Left ventricle myocardium inferior (tissue), 1 donor: ENCODE results near the gene CDC42. TPM values are rescaled to one million over a fixed set of nuclear protein-coding genes. Genes with fewer than 3 reads are reported as not detected.
A peak's percentile ranks its signal among the peaks of the same experiment; 100 is the strongest.

ENCODE experiments used
- DNase-seq: peaks from one replicate; pipeline ENCODE4 v3.0.0-alpha.2; 2020
- H3K27ac ChIP-seq: fragments of 200-600 bp; replicated peaks from 2 replicates; pipeline ENCODE4 v1.8.0; 2021
- H3K27me3 ChIP-seq: fragments of 200-600 bp; 2 replicates; pipeline ENCODE4 v1.8.0; 2021; ENCODE audit warnings: low read depth
- H3K36me3 ChIP-seq: fragments of 200-600 bp; 2 replicates; pipeline ENCODE4 v1.8.0; 2021
- H3K4me1 ChIP-seq: fragments of 200-600 bp; 2 replicates; pipeline ENCODE4 v1.8.0; 2021
- H3K4me3 ChIP-seq: fragments of 200-600 bp; 2 replicates; pipeline ENCODE4 v1.8.0; 2021; ENCODE audit warnings: mild to moderate bottlenecking, moderate library complexity
- H3K9me3 ChIP-seq: fragments of 200-600 bp; replicated peaks from 2 replicates; pipeline ENCODE4 v1.8.0; 2021
- intact Hi-C: fragments of 100-400 bp; cut with micrococcal nuclease; formaldehyde crosslinking; loops from one replicate; pipeline ENCODE4 v1.11.0; 2022
- total RNA-seq: library from RNA; stranded (reverse); fragmentation: NEBNext Ultra II Directional; extraction: Animal tissue kit (Norgen Biotek cat#: 25700); gene quantifications from one replicate; pipeline ENCODE4 v1.2.1, GENCODE V29; 2021
- TF ChIP-seq, protein P1 (sequence below): fragments of 200-600 bp; IDR thresholded peaks from 2 replicates; pipeline ENCODE4 v1.8.0; 2021; ENCODE audit warnings: antibody characterized with exemption, mild to moderate bottlenecking, borderline replicate concordance
- donor health status: DM: no; HTN: yes; CAD: no; lungs with severe emphysema.

CDC42 gene
- total RNA-seq, 1 donor from 2014 or later, result 126 TPM

DNA sequence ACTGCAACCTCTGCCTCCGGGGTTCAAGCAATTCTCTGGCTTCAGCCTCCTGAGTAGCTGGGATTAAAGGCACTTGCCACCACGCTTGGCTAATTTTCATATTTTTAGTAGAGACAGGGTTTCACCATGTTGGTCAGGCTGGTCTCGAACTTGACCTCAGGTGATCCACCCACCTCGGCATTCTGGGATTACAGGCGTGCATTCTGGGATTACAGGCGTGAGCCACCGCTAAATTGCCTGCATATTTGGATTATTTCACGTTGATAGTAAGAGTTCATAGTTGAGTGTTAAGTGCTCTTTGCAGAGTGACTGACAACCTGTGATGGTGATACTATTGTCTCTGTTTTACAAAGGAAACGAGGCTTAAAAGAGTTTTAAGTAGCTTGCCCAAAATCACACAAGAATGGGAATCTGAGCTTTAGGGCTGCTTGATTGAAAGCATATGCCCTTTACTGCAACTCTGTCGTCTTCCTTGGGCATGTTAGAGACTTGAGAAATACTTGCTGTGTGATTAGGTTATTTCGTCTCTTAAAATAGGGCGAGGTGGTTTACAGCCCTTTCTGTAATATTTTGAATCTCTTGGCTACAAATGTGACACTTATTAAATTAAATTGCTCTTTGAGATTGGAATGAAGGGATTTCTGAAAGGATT lies 12.4 kb downstream of the CDC42 start:
- Histone ChIP-seq H3K4me1 (peaks cover 98% of the 10 kb centered on the region), H3K4me3 (no peak overlapping the region), H3K27me3 (no peaks in the 10 kb centered on the region), H3K36me3 (peaks cover 4% of the 10 kb centered on the region), H3K9me3 (no peaks in the 10 kb centered on the region), H3K27ac (no peak overlapping the region)
- intact Hi-C loops, result no loop called here
- no peak for DNase-seq
- TF ChIP-seq, protein P1, sequence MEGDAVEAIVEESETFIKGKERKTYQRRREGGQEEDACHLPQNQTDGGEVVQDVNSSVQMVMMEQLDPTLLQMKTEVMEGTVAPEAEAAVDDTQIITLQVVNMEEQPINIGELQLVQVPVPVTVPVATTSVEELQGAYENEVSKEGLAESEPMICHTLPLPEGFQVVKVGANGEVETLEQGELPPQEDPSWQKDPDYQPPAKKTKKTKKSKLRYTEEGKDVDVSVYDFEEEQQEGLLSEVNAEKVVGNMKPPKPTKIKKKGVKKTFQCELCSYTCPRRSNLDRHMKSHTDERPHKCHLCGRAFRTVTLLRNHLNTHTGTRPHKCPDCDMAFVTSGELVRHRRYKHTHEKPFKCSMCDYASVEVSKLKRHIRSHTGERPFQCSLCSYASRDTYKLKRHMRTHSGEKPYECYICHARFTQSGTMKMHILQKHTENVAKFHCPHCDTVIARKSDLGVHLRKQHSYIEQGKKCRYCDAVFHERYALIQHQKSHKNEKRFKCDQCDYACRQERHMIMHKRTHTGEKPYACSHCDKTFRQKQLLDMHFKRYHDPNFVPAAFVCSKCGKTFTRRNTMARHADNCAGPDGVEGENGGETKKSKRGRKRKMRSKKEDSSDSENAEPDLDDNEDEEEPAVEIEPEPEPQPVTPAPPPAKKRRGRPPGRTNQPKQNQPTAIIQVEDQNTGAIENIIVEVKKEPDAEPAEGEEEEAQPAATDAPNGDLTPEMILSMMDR, result no peak

GRCh38 chr1:22071511-22071910 lies 19.0 kb downstream of the CDC42 start:
- no peaks in the 10 kb centered on the region for H3K36me3 ChIP-seq
- no peaks in the 10 kb centered on the region for H3K9me3 ChIP-seq
- no peaks in the 10 kb centered on the region for H3K27me3 ChIP-seq
- peaks cover 95% of the 10 kb centered on the region for H3K4me1 ChIP-seq
- no peak overlapping the region for H3K4me3 ChIP-seq
- no peak for DNase-seq
- intact Hi-C loops, result no loop called here
- TF ChIP-seq, protein P1, result no peak
- H3K27ac ChIP-seq, result no peak overlapping the region

- Histone ChIP-seq H3K4me1 (peaks cover 96% of the 10 kb centered on the region), H3K4me3 (no peak overlapping the region), H3K36me3 (peaks cover 16% of the 10 kb centered on the region), H3K27me3 (no peaks in the 10 kb centered on the region), H3K9me3 (no peaks in the 10 kb centered on the region), H3K27ac (no peak overlapping the region)
- TF ChIP-seq, protein P1, result no peak
- DNase-seq, result no peak
- intact Hi-C loops, result no loop called here
These were observed 22.3 kb downstream of the CDC42 start for GRCh38 chr1:22074803-22075202.

- peaks cover 23% of the 10 kb centered on the region for H3K36me3 ChIP-seq
- H3K4me3 ChIP-seq, result no peak overlapping the region
- H3K27me3 ChIP-seq, result no peaks in the 10 kb centered on the region
- H3K9me3 ChIP-seq, result no peaks in the 10 kb centered on the region
- intact Hi-C loops, result no loop called here
- H3K4me1 ChIP-seq, result peaks cover 97% of the 10 kb centered on the region
- no peak overlapping the region for H3K27ac ChIP-seq
- no peak for DNase-seq
- TF ChIP-seq, protein P1, result no peak
These were observed 23.2 kb downstream of the CDC42 start for GRCh38 chr1:22075718-22076117.

GRCh38 chr1:22076346-22076745 lies 23.8 kb downstream of the CDC42 start:
- no peak for DNase-seq
- no peaks in the 10 kb centered on the region for H3K9me3 ChIP-seq
- no peak overlapping the region for H3K4me3 ChIP-seq
- no peaks in the 10 kb centered on the region for H3K27me3 ChIP-seq
- H3K4me1 ChIP-seq, result peaks cover 99% of the 10 kb centered on the region
- intact Hi-C loops, result no loop called here
- H3K27ac ChIP-seq, result no peak overlapping the region
- peaks cover 29% of the 10 kb centered on the region for H3K36me3 ChIP-seq
- TF ChIP-seq, protein P1, result no peak

GRCh38 chr1:22077728-22078127 lies 25.2 kb downstream of the CDC42 start:
- TF ChIP-seq, protein P1, result no peak
- DNase-seq, result no peak
- H3K9me3 ChIP-seq, result no peaks in the 10 kb centered on the region
- H3K4me1 ChIP-seq, result peaks cover 97% of the 10 kb centered on the region
- H3K4me3 ChIP-seq, result no peak overlapping the region
- intact Hi-C loops, result no loop called here
- H3K36me3 ChIP-seq, result peaks cover 38% of the 10 kb centered on the region
- no peaks in the 10 kb centered on the region for H3K27me3 ChIP-seq
- H3K27ac ChIP-seq, result peak overlapping the region; percentile 4
